Measurements from ENCODE around the gene CFAP68.
"Not testable (repeated sequence)": the region's sequence is repeated elsewhere in the genome, so short reads cannot be mapped to it uniquely, and the experiment has no call there.

The CFAP68 gene

GRCh38 chr11:111871693-111872161 lies 7.6 kb upstream of the CFAP68 start:
- TF ChIP-seq MYC (IDR thresholded peaks at IDR 0.05; ENCODE audit: low read depth, low read length) (no peak), CTCF (IDR thresholded peaks at IDR 0.05; ENCODE audit: low read depth, low read length) (no peak), MAX (IDR thresholded peaks at IDR 0.05; ENCODE audit: low read depth, low read length) (no peak), POLR2A (IDR thresholded peaks at IDR 0.05; ENCODE audit: extremely low read depth, insufficient read length) (no peak)
- DNase-seq (ENCODE audit: low read depth), result peak; percentile 20
- peak overlapping the region; percentile 78 for H3K4me3 ChIP-seq (ENCODE audit: low read depth, low read length)

GRCh38 chr11:111878385-111878848 lies 924 bp upstream of the CFAP68 start:
- TF ChIP-seq MAX (IDR thresholded peaks at IDR 0.05; ENCODE audit: low read depth, low read length) (no peak), MYC (IDR thresholded peaks at IDR 0.05; ENCODE audit: low read depth, low read length) (no peak), CTCF (IDR thresholded peaks at IDR 0.05; ENCODE audit: low read depth, low read length) (no peak), POLR2A (IDR thresholded peaks at IDR 0.05; ENCODE audit: extremely low read depth, insufficient read length) (no peak)
- H3K4me3 ChIP-seq (ENCODE audit: low read depth, low read length), result peak overlapping the region; percentile 91
- DNase-seq (ENCODE audit: low read depth), result no peak

GRCh38 chr11:111879637-111879960 lies 258 bp downstream of the CFAP68 start:
- peak overlapping the region; percentile 91 for H3K4me3 ChIP-seq (ENCODE audit: low read depth, low read length)
- TF ChIP-seq CTCF (IDR thresholded peaks at IDR 0.05; ENCODE audit: low read depth, low read length) (no peak), POLR2A (IDR thresholded peaks at IDR 0.05; ENCODE audit: extremely low read depth, insufficient read length) (no peak), MAX (IDR thresholded peaks at IDR 0.05; ENCODE audit: low read depth, low read length) (no peak), MYC (IDR thresholded peaks at IDR 0.05; ENCODE audit: low read depth, low read length) (no peak)
- DNase-seq (ENCODE audit: low read depth), result no peak

GRCh38 chr11:111882202-111882601 lies 2.9 kb downstream of the CFAP68 start:
- TF ChIP-seq MAX (IDR thresholded peaks at IDR 0.05; ENCODE audit: low read depth, low read length), result no peak
- no peak for TF ChIP-seq MYC (IDR thresholded peaks at IDR 0.05; ENCODE audit: low read depth, low read length)
- TF ChIP-seq POLR2A (IDR thresholded peaks at IDR 0.05; ENCODE audit: extremely low read depth, insufficient read length), result no peak
- no peak for TF ChIP-seq CTCF (IDR thresholded peaks at IDR 0.05; ENCODE audit: low read depth, low read length)
- DNase-seq (ENCODE audit: low read depth), result no peak
- no peak overlapping the region for H3K4me3 ChIP-seq (ENCODE audit: low read depth, low read length)

- not testable (repeated sequence) for DNase-seq (ENCODE audit: low read depth); H3K4me3 ChIP-seq (ENCODE audit: low read depth, low read length)
Observed at GRCh38 chr11:111885053-111885452, 5.7 kb downstream of the CFAP68 start.

- no peak for DNase-seq (ENCODE audit: low read depth)
- TF ChIP-seq MAX (IDR thresholded peaks at IDR 0.05; ENCODE audit: low read depth, low read length) (no peak), POLR2A (IDR thresholded peaks at IDR 0.05; ENCODE audit: extremely low read depth, insufficient read length) (no peak), CTCF (IDR thresholded peaks at IDR 0.05; ENCODE audit: low read depth, low read length) (no peak), MYC (IDR thresholded peaks at IDR 0.05; ENCODE audit: low read depth, low read length) (no peak)
- no peak overlapping the region for H3K4me3 ChIP-seq (ENCODE audit: low read depth, low read length)
Observed at GRCh38 chr11:111886032-111886431, 6.7 kb downstream of the CFAP68 start.
